Activated CD4-positive, alpha-beta T cell treated with anti-CD3 and anti-CD28 coated beads for 36 hours (primary cell): ENCODE data around the gene VPS4B. TPM values are rescaled to one million over a fixed set of nuclear protein-coding genes. Genes with fewer than 3 reads are reported as not detected.

Source experiments
- ATAC-seq: fragments of 200-7000 bp; cut with Tn5 transposase; one replicate; pipeline ENCODE4 v1.10.0; 2021; ENCODE audit warnings: mild to moderate bottlenecking, moderate library complexity
- CTCF ChIA-PET: fragments of 350-600 bp; sonication (Branson Sonifier 250); formaldehyde crosslinking; loops from one replicate; lab custom pipeline; 2021; ENCODE audit warnings: antibody characterized with exemption; lab: Charles Lee
- POLR2A ChIA-PET: fragments of 350-600 bp; sonication (Branson Sonifier 250); formaldehyde crosslinking; loops from one replicate; lab custom pipeline; 2021; ENCODE audit warnings: antibody characterized with exemption, inconsistent platforms; lab: Charles Lee
- DNase-seq: peaks from one replicate; pipeline ENCODE4 v3.0.0-alpha.2; 2020
- H3K27ac Mint-ChIP-seq: one replicate; pipeline ENCODE4 v1.8.0; 2021; ENCODE audit warnings: mixed read lengths
- H3K27me3 Mint-ChIP-seq: one replicate; pipeline ENCODE4 v1.8.0; 2021; ENCODE audit warnings: mixed read lengths
- H3K36me3 Mint-ChIP-seq: one replicate; pipeline ENCODE4 v1.8.0; 2021; ENCODE audit warnings: low read depth, mixed read lengths
- H3K4me1 Mint-ChIP-seq: one replicate; pipeline ENCODE4 v1.8.0; 2021; ENCODE audit warnings: mixed read lengths
- H3K4me3 Mint-ChIP-seq: one replicate; pipeline ENCODE4 v1.8.0; 2021; ENCODE audit warnings: mild to moderate bottlenecking, moderate library complexity, mixed read lengths
- H3K9me3 Mint-ChIP-seq: one replicate; pipeline ENCODE4 v1.8.0; 2021; ENCODE audit warnings: low read depth, mixed read lengths
- intact Hi-C, 2 experiments: fragments of 100-400 bp; cut with DNase I in 1 of 2; cut with micrococcal nuclease in 1 of 2; formaldehyde crosslinking; loops; one replicate each; pipeline versions ENCODE4 v1.14.2 to v1.15.1; 2022 to 2024; cut with DNase I, micrococcal nuclease
- total RNA-seq, 2 experiments: library from RNA; stranded (reverse); gene quantifications; one replicate each; pipeline ENCODE4 v1.2.3, GENCODE V29; 2021

The VPS4B gene
- total RNA-seq, 2 experiments from 2014 or later, result 40.7 to 48.4 TPM

GRCh38 chr18:63402246-63403162 is 19.8 kb downstream of the VPS4B start:
- H3K27ac Mint-ChIP-seq, result peak overlapping the region; percentile 69
- CTCF ChIA-PET, result no interaction called here
- H3K36me3 Mint-ChIP-seq, result peaks cover 57% of the 10 kb centered on the region
- DNase-seq (no peak), ATAC-seq (no peak)
- no peak overlapping the region for H3K4me3 Mint-ChIP-seq
- H3K4me1 Mint-ChIP-seq, result peaks cover 8% of the 10 kb centered on the region
- intact Hi-C loops, result no loop called here
- POLR2A ChIA-PET, result no interaction called here
- no peaks in the 10 kb centered on the region for H3K9me3 Mint-ChIP-seq
- H3K27me3 Mint-ChIP-seq, result no peaks in the 10 kb centered on the region

- no peak for ATAC-seq
- H3K27me3 Mint-ChIP-seq, result no peaks in the 10 kb centered on the region
- ChIA-PET CTCF (interaction anchor here (1.3 kb wide), 1 partner anchor 9 kb away, joined by 3 read pairs; no protein-coding TSS in a partner anchor), POLR2A (no interaction called here)
- intact Hi-C loops, result no loop called here
- no peaks in the 10 kb centered on the region for H3K9me3 Mint-ChIP-seq
- H3K27ac Mint-ChIP-seq, result no peak overlapping the region
- H3K4me1 Mint-ChIP-seq, result peaks cover 6% of the 10 kb centered on the region
- peaks cover 50% of the 10 kb centered on the region for H3K36me3 Mint-ChIP-seq
- H3K4me3 Mint-ChIP-seq, result no peak overlapping the region
- DNase-seq, result no peak
Observed at GRCh38 chr18:63399300-63399699, 23.0 kb downstream of the VPS4B start.

GRCh38 chr18:63397349-63397748 is 24.9 kb downstream of the VPS4B start:
- intact Hi-C loops, result no loop called here
- no peak for DNase-seq
- Mint-ChIP-seq H3K27me3 (no peaks in the 10 kb centered on the region), H3K4me1 (peaks cover 6% of the 10 kb centered on the region), H3K4me3 (no peak overlapping the region), H3K9me3 (no peaks in the 10 kb centered on the region), H3K27ac (no peak overlapping the region), H3K36me3 (peaks cover 34% of the 10 kb centered on the region)
- ChIA-PET CTCF (no interaction called here), POLR2A (no interaction called here)
- ATAC-seq, result no peak

- no peak for DNase-seq
- ATAC-seq, result peak; percentile 39
- Mint-ChIP-seq H3K4me1 (peaks cover 6% of the 10 kb centered on the region), H3K9me3 (no peaks in the 10 kb centered on the region), H3K27ac (no peak overlapping the region), H3K4me3 (no peak overlapping the region), H3K27me3 (no peaks in the 10 kb centered on the region), H3K36me3 (peaks cover 31% of the 10 kb centered on the region)
- POLR2A ChIA-PET, result interaction anchor here (0.6 kb wide), 1 partner anchor 811 kb away, joined by 4 read pairs; no protein-coding TSS in a partner anchor
- intact Hi-C loops, result no loop called here
- CTCF ChIA-PET, result interaction anchor here (0.6 to 1.2 kb wide), 4 partner anchors 14 to 44 kb away, joined by 3 to 4 read pairs (median 3); no protein-coding TSS in a partner anchor
Observed at GRCh38 chr18:63395503-63395902, 26.8 kb downstream of the VPS4B start.

GRCh38 chr18:63394954-63395353 is 27.3 kb downstream of the VPS4B start:
- Mint-ChIP-seq H3K36me3 (peaks cover 28% of the 10 kb centered on the region), H3K9me3 (no peaks in the 10 kb centered on the region), H3K4me1 (peaks cover 1% of the 10 kb centered on the region), H3K27me3 (no peaks in the 10 kb centered on the region), H3K27ac (no peak overlapping the region), H3K4me3 (no peak overlapping the region)
- ATAC-seq, result no peak
- ChIA-PET CTCF (interaction anchor here (0.6 to 1.2 kb wide), 3 partner anchors 15 to 20 kb away, joined by 3 to 4 read pairs (median 3); no protein-coding TSS in a partner anchor), POLR2A (interaction anchor here (0.6 kb wide), 2 partner anchors 45 to 810 kb away, joined by 4 to 5 read pairs; no protein-coding TSS in a partner anchor)
- intact Hi-C loops, result no loop called here
- DNase-seq, result no peak

GRCh38 chr18:63387861-63388260 is 34.4 kb downstream of the VPS4B start:
- Mint-ChIP-seq H3K9me3 (peaks cover 2% of the 10 kb centered on the region), H3K4me1 (no peaks in the 10 kb centered on the region), H3K27ac (no peak overlapping the region), H3K36me3 (peaks cover 20% of the 10 kb centered on the region), H3K27me3 (no peaks in the 10 kb centered on the region), H3K4me3 (no peak overlapping the region)
- DNase-seq (no peak), ATAC-seq (no peak)
- CTCF ChIA-PET, result no interaction called here
- intact Hi-C loops, result no loop called here
- POLR2A ChIA-PET, result no interaction called here

GRCh38 chr18:63382843-63383242 is 39.4 kb downstream of the VPS4B start:
- intact Hi-C loops, result no loop called here
- Mint-ChIP-seq H3K36me3 (peaks cover 13% of the 10 kb centered on the region), H3K9me3 (peaks cover 4% of the 10 kb centered on the region), H3K4me1 (peaks cover 22% of the 10 kb centered on the region), H3K27ac (no peak overlapping the region), H3K4me3 (no peak overlapping the region), H3K27me3 (no peaks in the 10 kb centered on the region)
- no peak for DNase-seq
- CTCF ChIA-PET, result interaction anchor here (1.3 kb wide), 1 partner anchor 10 kb away, joined by 3 read pairs; no protein-coding TSS in a partner anchor
- POLR2A ChIA-PET, result no interaction called here
- no peak for ATAC-seq

GRCh38 chr18:63379639-63379962 is 42.7 kb downstream of the VPS4B start:
- ATAC-seq, result no peak
- ChIA-PET CTCF (no interaction called here), POLR2A (no interaction called here)
- peaks cover 7% of the 10 kb centered on the region for H3K9me3 Mint-ChIP-seq
- no peak for DNase-seq
- H3K4me1 Mint-ChIP-seq, result peaks cover 22% of the 10 kb centered on the region
- H3K4me3 Mint-ChIP-seq, result peak overlapping the region; percentile 46
- H3K36me3 Mint-ChIP-seq, result peaks cover 13% of the 10 kb centered on the region
- intact Hi-C loops, result loop anchor here in 1 of 2 experiments (1.0 kb wide), 2 partner anchors 12 to 43 kb away; partner anchors contain the start of genes KDSR and VPS4B
- H3K27ac Mint-ChIP-seq, result peak overlapping the region; percentile 51
- no peaks in the 10 kb centered on the region for H3K27me3 Mint-ChIP-seq

- POLR2A ChIA-PET, result no interaction called here
Observed at GRCh38 chr18:63378919-63379638, 43.2 kb downstream of the VPS4B start.

GRCh38 chr18:63377275-63377980 is 44.8 kb downstream of the VPS4B start:
- CTCF ChIA-PET, result no interaction called here
- H3K27ac Mint-ChIP-seq, result no peak overlapping the region

More at GRCh38 chr18:63378919-63379638, 43.2 kb downstream of the VPS4B start:
- CTCF ChIA-PET, result no interaction called here
- Mint-ChIP-seq H3K36me3 (peaks cover 13% of the 10 kb centered on the region), H3K4me3 (peak overlapping the region; percentile 46), H3K4me1 (peaks cover 22% of the 10 kb centered on the region), H3K27me3 (no peaks in the 10 kb centered on the region), H3K27ac (peak overlapping the region; percentile 79), H3K9me3 (peaks cover 7% of the 10 kb centered on the region)
- DNase-seq (no peak), ATAC-seq (peak; percentile 69)
- intact Hi-C loops, result loop anchor here in 1 of 2 experiments (1.0 kb wide), 2 partner anchors 12 to 43 kb away; partner anchors contain the start of genes KDSR and VPS4B

GRCh38 chr18:63376538-63376937 is 45.7 kb downstream of the VPS4B start:
- no peak for ATAC-seq
- Mint-ChIP-seq H3K36me3 (no peaks in the 10 kb centered on the region), H3K4me3 (no peak overlapping the region), H3K4me1 (peaks cover 22% of the 10 kb centered on the region), H3K27me3 (no peaks in the 10 kb centered on the region), H3K9me3 (peaks cover 4% of the 10 kb centered on the region), H3K27ac (no peak overlapping the region)
- ChIA-PET POLR2A (no interaction called here), CTCF (interaction anchor here (0.8 kb wide), 1 partner anchor 1083 kb away, joined by 4 read pairs; no protein-coding TSS in a partner anchor)
- DNase-seq, result no peak
- intact Hi-C loops, result no loop called here

More at GRCh38 chr18:63377275-63377980, 44.8 kb downstream of the VPS4B start:
- Mint-ChIP-seq H3K27me3 (no peaks in the 10 kb centered on the region), H3K4me3 (no peak overlapping the region), H3K4me1 (peaks cover 22% of the 10 kb centered on the region), H3K9me3 (peaks cover 4% of the 10 kb centered on the region), H3K36me3 (no peaks in the 10 kb centered on the region)
- POLR2A ChIA-PET, result no interaction called here
- intact Hi-C loops, result no loop called here
- no peak for ATAC-seq
- DNase-seq, result no peak
